HepG2 (cell line): ENCODE measurements around the gene STARD10. TPM values are rescaled to one million over a fixed set of nuclear protein-coding genes. Genes with fewer than 3 reads are reported as not detected.

ENCODE experiments used
- ATAC-seq: fragments of 200-7000 bp; cut with Tn5 transposase; 3 replicates; pipeline ENCODE4 v1.9.1; 2020; ENCODE audit warnings: mild to moderate bottlenecking, moderate library complexity
- BruUV-seq: library from RNA; stranded (reverse); fragments of 400-500 nt; replicated peaks from 2 replicates; lab custom pipeline; 2021; lab: Mats Ljungman, UMichigan
- CTCF ChIA-PET: fragments of 300-600 bp; formaldehyde crosslinking; extraction: SDS; loops from one replicate; lab custom pipeline; 2021; ENCODE audit warnings: low total read pairs, inconsistent platforms, low intra/inter-chr PET ratio; lab: Yijun Ruan, JAX
- POLR2A ChIA-PET: fragments of 350-600 bp; sonication (Branson Sonifier 250); formaldehyde crosslinking; loops from one replicate; lab custom pipeline; 2020; ENCODE audit warnings: antibody characterized with exemption, inconsistent platforms; lab: Yijun Ruan, JAX
- DNase-seq: peaks from one replicate; pipeline ENCODE4 v3.0.0-alpha.2; 2015; ENCODE audit warnings: low spot score
- FAIRE-seq: peaks from 3 replicates; lab custom pipeline; 2011; peaks lifted over from hg19 to GRCh38; lab: Jason Lieb, UNC
- H2AFZ ChIP-seq: one replicate; pipeline ENCODE4 v1.6.1; 2011; ENCODE audit warnings: low read length, inconsistent platforms
- H3K27ac ChIP-seq: fragments of 300-600 bp; 3 replicates; pipeline ENCODE4 v1.8.0; 2011; ENCODE audit warnings: mixed run types, mild to moderate bottlenecking, mixed read lengths, low read length, inconsistent platforms; ENCODE audit not compliant: insufficient read depth; ENCODE audit errors: extremely low read length
- H3K27me3 ChIP-seq, 2 experiments: fragments of 200-600 bp in 1 of 2; 2 replicates in 1 of 2; 3 replicates in 1 of 2; pipeline versions ENCODE4 v1.6.0 to v1.8.0; 2011; ENCODE audit warnings: low read length in 2 of 2, mild to moderate bottlenecking in 2 of 2, moderate library complexity in 2 of 2, inconsistent platforms in 1 of 2; ENCODE audit not compliant: insufficient read depth in 2 of 2, control insufficient read depth in 1 of 2
- H3K36me3 ChIP-seq, 2 experiments: fragments of 200-600 bp in 1 of 2; replicated peaks in 1 of 2; 2 replicates in 1 of 2; 3 replicates in 1 of 2; pipeline versions ENCODE4 v1.5.1 to v1.8.0; 2011; ENCODE audit warnings: low read length in 2 of 2, inconsistent platforms in 1 of 2; ENCODE audit not compliant: insufficient read depth in 2 of 2, control insufficient read depth in 1 of 2
- H3K4me1 ChIP-seq: 2 replicates; pipeline ENCODE4 v1.5.1; 2012; ENCODE audit warnings: low read length, inconsistent platforms; ENCODE audit not compliant: insufficient read depth
- H3K4me2 ChIP-seq: 2 replicates; pipeline ENCODE4 v1.6.0; 2011; ENCODE audit warnings: low read depth, low read length, inconsistent platforms
- H3K4me3 ChIP-seq, 3 experiments: fragments of 200-600 bp in 1 of 3; sonication (generic), shearing (Covaris generic) in 1 of 3; replicated peaks in 1 of 3; 2 replicates each; pipeline ENCODE4 v1.5.1; 2011 to 2016; ENCODE audit warnings: low read length in 3 of 3, inconsistent platforms in 2 of 3, low read depth in 2 of 3, mild to moderate bottlenecking in 2 of 3, control low read depth in 1 of 3, mixed read lengths in 1 of 3; ENCODE audit not compliant: insufficient read depth in 1 of 3
- H3K79me2 ChIP-seq: one replicate; pipeline ENCODE4 v1.6.1; 2011; ENCODE audit warnings: low read length, inconsistent platforms; ENCODE audit not compliant: insufficient read depth
- H3K9ac ChIP-seq: 2 replicates; pipeline ENCODE4 v1.6.0; 2011; ENCODE audit warnings: mild to moderate bottlenecking, low read depth, low read length, inconsistent platforms; ENCODE audit not compliant: insufficient read depth
- H3K9me3 ChIP-seq: 2 replicates; pipeline ENCODE4 v1.5.1; 2012; ENCODE audit warnings: mild to moderate bottlenecking, low read length
- H4K20me1 ChIP-seq: 2 replicates; pipeline ENCODE4 v1.6.0; 2011; ENCODE audit warnings: inconsistent platforms, mild to moderate bottlenecking, low read length, moderate library complexity; ENCODE audit not compliant: insufficient read depth
- AGO2 ChIP-seq: fragments of 200-400 bp; formaldehyde crosslinking; optimal IDR thresholded peaks from 2 replicates; pipeline ENCODE3; 2017; ENCODE audit warnings: mild to moderate bottlenecking, low read depth, low read length, moderate library complexity
- HNRNPLL ChIP-seq: fragments of 200-400 bp; formaldehyde crosslinking; IDR thresholded peaks from 2 replicates; pipeline ENCODE4 v1.6.1; 2017; ENCODE audit warnings: mild to moderate bottlenecking, low read depth, low read length; ENCODE audit not compliant: poor library complexity, severe bottlenecking
- HOXA3 ChIP-seq: sonication (generic); formaldehyde crosslinking; IDR thresholded peaks from 2 replicates; pipeline ENCODE4 v1.5.0; 2020; ENCODE audit warnings: missing genetic modification reagents
- PBX2 ChIP-seq: IDR thresholded peaks from 2 replicates; pipeline ENCODE4 v1.6.1; 2016; ENCODE audit warnings: control low read depth
- RBAK ChIP-seq: sonication (generic); formaldehyde crosslinking; IDR thresholded peaks from 2 replicates; pipeline ENCODE4 v1.5.1; 2020; ENCODE audit warnings: mild to moderate bottlenecking, missing genetic modification reagents
- ZBTB7A ChIP-seq: sonication (generic); formaldehyde crosslinking; IDR thresholded peaks from 2 replicates; pipeline ENCODE4 v1.8.0; 2022; ENCODE audit warnings: mild to moderate bottlenecking, missing genetic modification reagents
- ZSCAN21 ChIP-seq: sonication (generic); formaldehyde crosslinking; IDR thresholded peaks from 2 replicates; pipeline ENCODE4 v1.8.0; 2022; ENCODE audit warnings: mild to moderate bottlenecking, missing genetic modification reagents, moderate library complexity, borderline replicate concordance
- WGBS: methylation state at CpG from one replicate; pipeline ENCODE4 v1.1.6; 2017; ENCODE audit warnings: low lambda C conversion rate; 5-methylcytosine and 5-hydroxymethylcytosine counted together
- in situ Hi-C: cut with HindIII; loops from 2 replicates; pipeline ENCODE4 v1.10.0; 2017; ENCODE audit warnings: low pct_unique_long_range_greater_than_20kb; ENCODE audit not compliant: extremely low pct_ligation_motif_present
- intact Hi-C: fragments of 100-400 bp; cut with micrococcal nuclease; formaldehyde crosslinking; loops from one replicate; pipeline ENCODE4 v1.10.0; 2022; ENCODE audit not compliant: unreplicated experiment
- polyA plus RNA-seq, 8 experiments: library from polyadenylated mRNA; depleted of rRNA in 3 of 8; stranded (reverse) in 7 of 8; unstranded in 1 of 8; fragments of >200 nt; fragmentation: Illumina TruSeq in 4 of 8; extraction: Trizol in 4 of 8; gene quantifications; 2 replicates each; pipeline versions ENCODE4 v1.2.1 to v1.2.3, GENCODE V29; 2011 to 2016; ENCODE audit warnings: low read depth in 4 of 8, missing spikeins in 1 of 8, mixed read lengths in 1 of 8; ENCODE audit not compliant: insufficient read depth in 1 of 8
- total RNA-seq, 5 experiments: library from RNA; depleted of rRNA; stranded (reverse); fragments of >200 nt; fragmentation: Illumina TruSeq; extraction: Trizol; gene quantifications; 2 replicates each; pipeline ENCODE4 v1.2.3, GENCODE V29; 2016; ENCODE audit warnings: low read depth in 1 of 5
- TF ChIP-seq, protein P1 (sequence below): sonication (generic); formaldehyde crosslinking; IDR thresholded peaks from 2 replicates; pipeline ENCODE4 v1.4.0; 2020; ENCODE audit warnings: missing genetic modification reagents

STARD10 gene
- total and polyA plus RNA-seq, 2 of the 13 experiments (the other 11 are each of a cell fraction or from before 2014, with no cell fraction given): 260 to 341 TPM

DNA sequence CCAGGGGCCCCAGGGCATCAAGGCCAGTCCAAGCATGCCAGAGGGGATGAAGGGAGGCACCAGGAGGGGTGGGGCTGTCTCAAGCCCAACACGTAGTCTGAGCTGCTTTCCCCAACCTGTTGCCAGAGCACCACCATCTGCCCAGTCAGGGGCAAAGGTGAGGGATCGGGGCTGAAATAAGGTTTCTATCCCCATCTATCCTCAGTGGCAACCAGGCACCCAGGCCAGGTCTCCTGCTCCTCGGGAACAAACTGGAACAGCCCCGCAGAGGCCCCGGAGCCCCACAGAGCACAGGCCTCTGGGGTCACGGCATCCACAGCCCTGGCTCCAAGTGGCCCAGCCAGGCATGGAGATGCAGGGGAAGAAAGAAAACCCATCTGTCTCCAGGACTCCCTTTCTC lies 19.3 kb downstream of the STARD10 start:
- Histone ChIP-seq H3K27me3 (no peaks in the 10 kb centered on the region), H3K27ac (no peak overlapping the region)
- TF ChIP-seq HNRNPLL (no peak), PBX2 (CRISPR knock-in tag) (no peak), HOXA3 (no peak), ZSCAN21 (no peak), ZBTB7A (CRISPR knock-in tag) (no peak), RBAK (CRISPR knock-in tag) (no peak), AGO2 (peak; percentile 59)
- TF ChIP-seq, protein P1, sequence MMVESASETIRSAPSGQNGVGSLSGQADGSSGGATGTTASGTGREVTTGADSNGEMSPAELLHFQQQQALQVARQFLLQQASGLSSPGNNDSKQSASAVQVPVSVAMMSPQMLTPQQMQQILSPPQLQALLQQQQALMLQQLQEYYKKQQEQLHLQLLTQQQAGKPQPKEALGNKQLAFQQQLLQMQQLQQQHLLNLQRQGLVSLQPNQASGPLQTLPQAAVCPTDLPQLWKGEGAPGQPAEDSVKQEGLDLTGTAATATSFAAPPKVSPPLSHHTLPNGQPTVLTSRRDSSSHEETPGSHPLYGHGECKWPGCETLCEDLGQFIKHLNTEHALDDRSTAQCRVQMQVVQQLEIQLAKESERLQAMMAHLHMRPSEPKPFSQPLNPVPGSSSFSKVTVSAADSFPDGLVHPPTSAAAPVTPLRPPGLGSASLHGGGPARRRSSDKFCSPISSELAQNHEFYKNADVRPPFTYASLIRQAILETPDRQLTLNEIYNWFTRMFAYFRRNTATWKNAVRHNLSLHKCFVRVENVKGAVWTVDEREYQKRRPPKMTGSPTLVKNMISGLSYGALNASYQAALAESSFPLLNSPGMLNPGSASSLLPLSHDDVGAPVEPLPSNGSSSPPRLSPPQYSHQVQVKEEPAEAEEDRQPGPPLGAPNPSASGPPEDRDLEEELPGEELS (CRISPR knock-in tag): no peak
- TF ChIP-seq, all 625 proteins: peak for 1
- ChIA-PET CTCF (no interaction called here), POLR2A (interaction anchor here (10.0 kb wide), 1 partner anchor 19 kb away, joined by 103 read pairs; the partner anchor contains the start of gene STARD10)
- Histone ChIP-seq H2AFZ (no peak overlapping the region), H3K4me2 (no peak overlapping the region), H3K4me1 (peaks cover 88% of the 10 kb centered on the region), H3K4me3 (no peak overlapping the region), H3K9ac (no peak overlapping the region), H3K36me3 (peaks cover 2 to 33% of the 10 kb centered on the region in 2 experiments; a peak in 4 of 5 replicates), H4K20me1 (peaks cover 7% of the 10 kb centered on the region; the same call in 1 of the 2 replicates), H3K9me3 (no peaks in the 10 kb centered on the region), H3K79me2 (peaks cover 55% of the 10 kb centered on the region)
- WGBS: 100% methylated on average over 2 of the region's 6 CpGs
- no peak for FAIRE-seq
- BruUV-seq: no TSS peak
- in situ Hi-C loops: no loop called here
- DNase-seq: no peak
- intact Hi-C loops: no loop called here
- no peak for ATAC-seq
